HepG2 (cell line): ENCODE measurements around the gene ZNF624. TPM values are rescaled to one million over a fixed set of nuclear protein-coding genes. Genes with fewer than 3 reads are reported as not detected.
"Not testable (repeated sequence)": the region's sequence is repeated elsewhere in the genome, so short reads cannot be mapped to it uniquely, and the experiment has no call there.

Source experiments
- ATAC-seq: fragments of 200-7000 bp; cut with Tn5 transposase; 3 replicates; pipeline ENCODE4 v1.9.1; 2020; ENCODE audit warnings: mild to moderate bottlenecking, moderate library complexity
- BruUV-seq: library from RNA; stranded (reverse); fragments of 400-500 nt; replicated peaks from 2 replicates; lab custom pipeline; 2021; lab: Mats Ljungman, UMichigan
- CTCF ChIA-PET: fragments of 300-600 bp; formaldehyde crosslinking; extraction: SDS; loops from one replicate; lab custom pipeline; 2021; ENCODE audit warnings: low total read pairs, inconsistent platforms, low intra/inter-chr PET ratio; lab: Yijun Ruan, JAX
- POLR2A ChIA-PET: fragments of 350-600 bp; sonication (Branson Sonifier 250); formaldehyde crosslinking; loops from one replicate; lab custom pipeline; 2020; ENCODE audit warnings: antibody characterized with exemption, inconsistent platforms; lab: Yijun Ruan, JAX
- DNase-seq: peaks from one replicate; pipeline ENCODE4 v3.0.0-alpha.2; 2015; ENCODE audit warnings: low spot score
- FAIRE-seq: peaks from 3 replicates; lab custom pipeline; 2011; peaks lifted over from hg19 to GRCh38; lab: Jason Lieb, UNC
- H2AFZ ChIP-seq: one replicate; pipeline ENCODE4 v1.6.1; 2011; ENCODE audit warnings: low read length, inconsistent platforms
- H3K27ac ChIP-seq: fragments of 300-600 bp; 3 replicates; pipeline ENCODE4 v1.8.0; 2011; ENCODE audit warnings: mixed run types, mild to moderate bottlenecking, mixed read lengths, low read length, inconsistent platforms; ENCODE audit not compliant: insufficient read depth; ENCODE audit errors: extremely low read length
- H3K27me3 ChIP-seq, 2 experiments: fragments of 200-600 bp in 1 of 2; 2 replicates in 1 of 2; 3 replicates in 1 of 2; pipeline versions ENCODE4 v1.6.0 to v1.8.0; 2011; ENCODE audit warnings: low read length in 2 of 2, mild to moderate bottlenecking in 2 of 2, moderate library complexity in 2 of 2, inconsistent platforms in 1 of 2; ENCODE audit not compliant: insufficient read depth in 2 of 2, control insufficient read depth in 1 of 2
- H3K36me3 ChIP-seq, 2 experiments: fragments of 200-600 bp in 1 of 2; replicated peaks in 1 of 2; 2 replicates in 1 of 2; 3 replicates in 1 of 2; pipeline versions ENCODE4 v1.5.1 to v1.8.0; 2011; ENCODE audit warnings: low read length in 2 of 2, inconsistent platforms in 1 of 2; ENCODE audit not compliant: insufficient read depth in 2 of 2, control insufficient read depth in 1 of 2
- H3K4me1 ChIP-seq: 2 replicates; pipeline ENCODE4 v1.5.1; 2012; ENCODE audit warnings: low read length, inconsistent platforms; ENCODE audit not compliant: insufficient read depth
- H3K4me2 ChIP-seq: 2 replicates; pipeline ENCODE4 v1.6.0; 2011; ENCODE audit warnings: low read depth, low read length, inconsistent platforms
- H3K4me3 ChIP-seq, 3 experiments: fragments of 200-600 bp in 1 of 3; sonication (generic), shearing (Covaris generic) in 1 of 3; replicated peaks in 1 of 3; 2 replicates each; pipeline ENCODE4 v1.5.1; 2011 to 2016; ENCODE audit warnings: low read length in 3 of 3, inconsistent platforms in 2 of 3, low read depth in 2 of 3, mild to moderate bottlenecking in 2 of 3, control low read depth in 1 of 3, mixed read lengths in 1 of 3; ENCODE audit not compliant: insufficient read depth in 1 of 3
- H3K79me2 ChIP-seq: one replicate; pipeline ENCODE4 v1.6.1; 2011; ENCODE audit warnings: low read length, inconsistent platforms; ENCODE audit not compliant: insufficient read depth
- H3K9ac ChIP-seq: 2 replicates; pipeline ENCODE4 v1.6.0; 2011; ENCODE audit warnings: mild to moderate bottlenecking, low read depth, low read length, inconsistent platforms; ENCODE audit not compliant: insufficient read depth
- H3K9me3 ChIP-seq: 2 replicates; pipeline ENCODE4 v1.5.1; 2012; ENCODE audit warnings: mild to moderate bottlenecking, low read length
- H4K20me1 ChIP-seq: 2 replicates; pipeline ENCODE4 v1.6.0; 2011; ENCODE audit warnings: inconsistent platforms, mild to moderate bottlenecking, low read length, moderate library complexity; ENCODE audit not compliant: insufficient read depth
- CTCF ChIP-seq: sonication (generic); formaldehyde crosslinking; IDR thresholded peaks from 2 replicates; pipeline ENCODE4 v1.5.0; 2020; ENCODE audit warnings: mild to moderate bottlenecking, missing genetic modification reagents, moderate library complexity
- HMGXB4 ChIP-seq, 2 experiments: sonication (generic) in 1 of 2; formaldehyde crosslinking in 1 of 2; IDR thresholded peaks; 2 replicates each; pipeline versions ENCODE4 v1.4.0 to v1.6.1; 2018 to 2020; ENCODE audit warnings: missing genetic modification reagents in 2 of 2, borderline replicate concordance in 1 of 2, low read depth in 1 of 2, mild to moderate bottlenecking in 1 of 2, missing biosample characterization in 1 of 2
- RAD21 ChIP-seq: fragments of 450-650 bp; formaldehyde crosslinking; IDR thresholded peaks from 2 replicates; pipeline ENCODE4 v1.5.0; 2020; ENCODE audit warnings: mild to moderate bottlenecking
- STAG1 ChIP-seq: sonication (generic); formaldehyde crosslinking; IDR thresholded peaks from 2 replicates; pipeline ENCODE4 v1.4.0; 2020; ENCODE audit warnings: missing genetic modification reagents
- THAP11 ChIP-seq: IDR thresholded peaks from 2 replicates; pipeline ENCODE4 v1.6.1; 2016; ENCODE audit warnings: missing biosample characterization, missing genetic modification reagents
- WGBS: methylation state at CpG from one replicate; pipeline ENCODE4 v1.1.6; 2017; ENCODE audit warnings: low lambda C conversion rate; 5-methylcytosine and 5-hydroxymethylcytosine counted together
- in situ Hi-C: cut with HindIII; loops from 2 replicates; pipeline ENCODE4 v1.10.0; 2017; ENCODE audit warnings: low pct_unique_long_range_greater_than_20kb; ENCODE audit not compliant: extremely low pct_ligation_motif_present
- intact Hi-C: fragments of 100-400 bp; cut with micrococcal nuclease; formaldehyde crosslinking; loops from one replicate; pipeline ENCODE4 v1.10.0; 2022; ENCODE audit not compliant: unreplicated experiment
- polyA plus RNA-seq, 8 experiments: library from polyadenylated mRNA; depleted of rRNA in 3 of 8; stranded (reverse) in 7 of 8; unstranded in 1 of 8; fragments of >200 nt; fragmentation: Illumina TruSeq in 4 of 8; extraction: Trizol in 4 of 8; gene quantifications; 2 replicates each; pipeline versions ENCODE4 v1.2.1 to v1.2.3, GENCODE V29; 2011 to 2016; ENCODE audit warnings: low read depth in 4 of 8, missing spikeins in 1 of 8, mixed read lengths in 1 of 8; ENCODE audit not compliant: insufficient read depth in 1 of 8
- total RNA-seq, 5 experiments: library from RNA; depleted of rRNA; stranded (reverse); fragments of >200 nt; fragmentation: Illumina TruSeq; extraction: Trizol; gene quantifications; 2 replicates each; pipeline ENCODE4 v1.2.3, GENCODE V29; 2016; ENCODE audit warnings: low read depth in 1 of 5

The ZNF624 gene
- total and polyA plus RNA-seq, 2 of the 13 experiments (the other 11 are each of a cell fraction or from before 2014, with no cell fraction given), result 0.75 to 3.5 TPM

DNA sequence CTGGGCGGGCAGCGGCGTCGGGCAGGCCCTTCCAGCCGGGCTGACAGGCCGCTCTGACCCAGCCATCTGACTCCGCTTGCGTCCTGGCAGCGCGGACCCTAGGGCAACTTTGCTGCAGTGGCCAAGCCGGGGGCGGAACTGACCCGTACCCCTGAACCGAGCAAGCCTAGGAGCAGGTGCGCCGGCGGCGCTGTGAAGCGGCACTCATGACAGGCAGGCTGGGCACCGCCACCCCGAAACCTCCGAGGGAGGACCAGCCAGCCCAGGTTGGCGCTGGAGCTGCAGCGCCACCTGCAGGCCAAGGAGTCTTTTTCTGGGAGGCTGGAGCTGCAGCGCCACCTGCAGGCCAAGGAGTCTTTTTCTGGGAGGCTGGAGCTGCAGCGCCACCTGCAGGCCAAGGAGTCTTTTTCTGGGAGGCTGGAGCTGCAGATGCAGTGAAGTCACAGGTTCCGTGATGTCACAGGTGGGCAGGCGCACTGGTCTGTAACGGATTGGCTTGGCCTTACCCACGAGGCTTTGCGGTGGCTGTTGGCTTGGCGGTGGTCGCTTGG is 36.2 kb upstream of the ZNF624 start, which contains the start of gene CCDC144A:
Gene CCDC144A, plus strand, starts transcription at position 511 of the 551 bp plus-strand sequence. CDS start 160 bp downstream, outside the sequence.
- H3K9me3 ChIP-seq, H4K20me1 ChIP-seq, H3K36me3 ChIP-seq, H3K27ac ChIP-seq, BruUV-seq, H3K27me3 ChIP-seq, H2AFZ ChIP-seq, H3K9ac ChIP-seq, POLR2A ChIA-PET, intact Hi-C loops, H3K4me3 ChIP-seq, H3K4me2 ChIP-seq, H3K4me1 ChIP-seq, FAIRE-seq, H3K79me2 ChIP-seq, in situ Hi-C loops: not testable (repeated sequence)
- TF ChIP-seq THAP11 (CRISPR knock-in tag) (0 out of 2 replicates have a peak, but pooled peaks have one; percentile 33), CTCF (CRISPR knock-in tag) (peak; percentile 65), HMGXB4 (CRISPR knock-in tag; IDR thresholded peaks at IDR 0.05; ENCODE audit: borderline replicate concordance in 1 of 2, low read depth in 1 of 2) (peak in 1 of 2 experiments; percentile 70; a peak in 2 of 4 replicates), RAD21 (CRISPR knock-in tag) (peak; percentile 38; the same call in 1 of the 2 replicates), STAG1 (CRISPR knock-in tag) (peak; percentile 72)
- 37% methylated on average over 6 of the region's 33 CpGs for WGBS
- CTCF ChIA-PET, result interaction anchor here (1.7 to 2.9 kb wide), 3 partner anchors 101 to 153 kb away, joined by 8 to 9 read pairs (median 9); no protein-coding TSS in a partner anchor
- ATAC-seq (peak; percentile 38; the same call in 2 of the 3 replicates), DNase-seq (peak; percentile 7)

DNA sequence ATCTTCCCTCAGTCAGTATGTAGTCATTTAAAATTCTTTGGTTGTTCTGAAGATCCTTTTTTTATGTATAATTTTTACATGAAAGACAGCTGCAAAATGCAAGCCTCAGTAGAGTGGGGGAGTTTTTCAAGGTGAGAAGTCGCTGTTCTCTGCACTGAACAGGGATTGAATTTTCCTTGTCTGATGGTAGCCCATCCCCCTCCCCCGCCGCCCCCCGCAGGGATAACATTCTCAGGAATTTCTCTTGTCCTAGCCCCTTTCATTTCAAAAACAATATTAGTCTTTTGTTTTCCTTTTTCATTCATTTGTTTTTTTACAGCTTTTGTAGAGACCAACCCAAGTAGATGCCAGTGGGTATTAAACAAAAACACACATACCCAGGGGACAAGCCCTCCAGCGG is 33.5 kb upstream of the ZNF624 start:
- not testable (repeated sequence) for FAIRE-seq

DNA sequence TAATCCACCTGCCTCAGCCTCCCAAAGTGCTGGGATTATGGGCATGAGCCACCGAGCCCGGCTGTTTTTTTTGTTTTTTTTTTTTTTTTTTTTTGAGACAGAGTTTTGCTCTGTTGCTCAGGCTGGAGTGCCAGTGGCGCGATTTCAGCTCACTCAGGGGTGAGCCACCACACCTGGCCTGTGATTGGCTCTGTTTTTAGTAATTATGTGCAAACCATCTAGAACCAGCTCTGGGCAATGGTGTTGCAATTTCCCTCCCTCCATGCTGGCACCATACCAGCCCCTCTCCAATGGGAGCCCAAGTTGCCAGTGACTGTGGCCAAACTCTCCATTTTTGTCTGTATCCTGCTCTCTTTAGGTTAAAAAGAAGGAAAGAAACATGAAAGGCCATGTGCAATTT is 32.4 kb upstream of the ZNF624 start:
- H3K27ac ChIP-seq, H3K27me3 ChIP-seq, H4K20me1 ChIP-seq, FAIRE-seq, ATAC-seq, BruUV-seq, intact Hi-C loops, H3K9ac ChIP-seq, POLR2A ChIA-PET, H3K4me2 ChIP-seq, H3K36me3 ChIP-seq, H3K4me3 ChIP-seq, DNase-seq, H3K79me2 ChIP-seq, H3K9me3 ChIP-seq, H2AFZ ChIP-seq, in situ Hi-C loops, CTCF ChIA-PET: not testable (repeated sequence)
- 80% methylated on average over 4 of the region's 4 CpGs for WGBS
- H3K4me1 ChIP-seq, result peaks cover 12% of the 10 kb centered on the region; the same call in 1 of the 2 replicates

More for the DNA sequence above, 33.5 kb upstream of the ZNF624 start:
- ATAC-seq, CTCF ChIA-PET, DNase-seq, in situ Hi-C loops, H3K79me2 ChIP-seq, BruUV-seq, H3K4me3 ChIP-seq, H3K9ac ChIP-seq, H3K27me3 ChIP-seq, H3K27ac ChIP-seq, POLR2A ChIA-PET, H4K20me1 ChIP-seq, H3K4me2 ChIP-seq, intact Hi-C loops, H3K9me3 ChIP-seq, H3K36me3 ChIP-seq, H2AFZ ChIP-seq: not testable (repeated sequence)
- WGBS, result 21% methylated on average over 5 of the region's 5 CpGs
- H3K4me1 ChIP-seq, result peaks cover 12% of the 10 kb centered on the region; the same call in 1 of the 2 replicates
